NCI-H82 treated with DMSO at 0.1 percent for 48 hours (cell line): ENCODE results near the gene USP2.

Experiments
- DNase-seq: peaks from one replicate; lab custom pipeline; 2025; ENCODE audit not compliant: unreplicated experiment; lab: John Stamatoyannopoulos, UW

The USP2 gene

GRCh38 chr11:119342362-119343130 is 38.9 kb downstream of the USP2 start:
- DNase-seq, result no peak

GRCh38 chr11:119342023-119342300 is 39.5 kb downstream of the USP2 start:
- DNase-seq, result no peak

GRCh38 chr11:119341222-119342022 is 40.1 kb downstream of the USP2 start:
- DNase-seq, result no peak

- DNase-seq, result no peak
Measured at GRCh38 chr11:119340335-119341221, 40.9 kb downstream of the USP2 start, which contains the start of gene C1QTNF5. Gene C1QTNF5, minus strand, starts transcription at chr11:119340883. Its CDS starts 486 bp downstream, at chr11:119340397.

GRCh38 chr11:119339589-119340334 is 41.7 kb downstream of the USP2 start:
- no peak for DNase-seq

- no peak for DNase-seq
Measured at GRCh38 chr11:119338965-119339588, 42.4 kb downstream of the USP2 start.

- peak; percentile 26 for DNase-seq
Measured at GRCh38 chr11:119338318-119338890, 43.1 kb downstream of the USP2 start.

- no peak for DNase-seq
Measured at GRCh38 chr11:119337581-119338317, 43.7 kb downstream of the USP2 start.

- DNase-seq, result no peak
Measured at GRCh38 chr11:119336744-119337469, 44.6 kb downstream of the USP2 start.

GRCh38 chr11:119335655-119336543 is 45.6 kb downstream of the USP2 start:
- no peak for DNase-seq

- DNase-seq, result no peak
Measured at GRCh38 chr11:119335091-119335654, 46.3 kb downstream of the USP2 start.

- peak; percentile 91 for DNase-seq
Measured at GRCh38 chr11:119334174-119334930, 47.1 kb downstream of the USP2 start, which contains the start of gene RNF26. Gene RNF26, plus strand, starts transcription at chr11:119334527. Its CDS starts 596 bp downstream, at chr11:119335123.

GRCh38 chr11:119332111-119332765 is 49.3 kb downstream of the USP2 start:
- peak; percentile 38 for DNase-seq

- no peak for DNase-seq
Measured at GRCh38 chr11:119330237-119330636, 51.3 kb downstream of the USP2 start.

GRCh38 chr11:119329320-119329719 is 52.2 kb downstream of the USP2 start:
- DNase-seq, result no peak

GRCh38 chr11:119324189-119324588 is 57.3 kb downstream of the USP2 start:
- DNase-seq, result peak; percentile 58
